ENCODE data around the gene CALU. TPM values are rescaled to one million over a fixed set of nuclear protein-coding genes. Genes with fewer than 3 reads are reported as not detected.

Gene CALU
- total RNA-seq, 1 experiment from 2014 or later: 168 TPM

DNA sequence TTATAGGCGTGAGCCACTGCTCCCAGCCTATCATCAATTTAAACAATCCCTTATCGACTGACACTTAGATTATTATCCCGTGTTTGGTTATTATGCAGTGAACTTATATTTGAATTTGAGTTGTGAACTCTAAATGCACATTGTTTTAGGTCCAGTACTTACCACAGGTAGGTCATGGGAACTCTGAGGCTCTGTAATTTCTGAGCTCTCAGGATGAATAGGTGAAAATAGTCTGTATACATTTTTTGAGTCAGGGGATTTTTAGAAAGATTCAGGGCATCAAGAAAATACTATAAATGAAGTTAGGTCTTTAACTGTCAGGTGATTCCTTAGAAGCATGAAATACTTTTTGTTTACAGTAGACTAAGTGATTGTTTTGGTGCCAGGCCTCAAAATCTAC, 61.4 kb downstream of the CALU start:
- H3K79me1 ChIP-seq (ENCODE audit: insufficient read depth, low read depth, low read length, poor library complexity, severe bottlenecking): no peaks in the 10 kb centered on the region
- no peaks in the 10 kb centered on the region for H3K79me2 ChIP-seq (ENCODE audit: insufficient read depth, low read length)
- no peak overlapping the region for H2BK5ac ChIP-seq (ENCODE audit: insufficient read length, low read length)
- H3K18ac ChIP-seq (ENCODE audit: insufficient read length, low read depth, low read length): no peak overlapping the region
- no peak overlapping the region for H2BK12ac ChIP-seq (ENCODE audit: insufficient read length, low read depth, low read length)
- no peak overlapping the region for H3K23ac ChIP-seq (ENCODE audit: insufficient read length, low read depth, low read length)
- no peak overlapping the region for H2BK20ac ChIP-seq (ENCODE audit: low read depth, low read length, poor library complexity, severe bottlenecking)
- H3T11ph ChIP-seq (ENCODE audit: low read length): no peak overlapping the region
- no peaks in the 10 kb centered on the region for H3K23me2 ChIP-seq (ENCODE audit: insufficient read length, low read depth, low read length, poor library complexity, severe bottlenecking)
- no peak overlapping the region for H4K91ac ChIP-seq (ENCODE audit: insufficient read length, low read depth, low read length)
- H3K4me1 ChIP-seq (ENCODE audit: insufficient read depth, low read length): no peaks in the 10 kb centered on the region; the same call in 1 of the 2 replicates
- Mint-ChIP-seq H3K9me3 (no peaks in the 10 kb centered on the region; a peak in 1 of 5 replicates), H3K27me3 (ENCODE audit: low read depth) (no peaks in the 10 kb centered on the region), H3K27ac (no peak overlapping the region; a peak in 1 of 7 replicates), H3K4me1 (peaks cover 16 to 23% of the 10 kb centered on the region in 2 experiments), H3K4me3 (no peak overlapping the region), H3K36me3 (ENCODE audit: insufficient read depth in 1 of 3, low read depth in 3 of 3) (peaks cover 31 to 55% (median 55%) of the 10 kb centered on the region in 3 experiments)
- no peaks in the 10 kb centered on the region for H3K27me3 ChIP-seq (ENCODE audit: insufficient read depth, low read length)
- H4K8ac ChIP-seq (replicated peaks; ENCODE audit: insufficient read length, low read depth, low read length): no peak overlapping the region
- H3K14ac ChIP-seq (ENCODE audit: insufficient read depth, low read length): no peak overlapping the region
- no peak for DNase-seq
- H4K20me1 ChIP-seq (ENCODE audit: control insufficient read depth, insufficient read depth, insufficient read length): no peaks in the 10 kb centered on the region
- no peak overlapping the region for H3K4me2 ChIP-seq (ENCODE audit: insufficient read depth, insufficient read length, low read length)
- no peaks in the 10 kb centered on the region for H3K9me3 ChIP-seq (ENCODE audit: control insufficient read depth, low read depth, low read length)
- H2BK120ac ChIP-seq (ENCODE audit: low read depth, low read length, poor library complexity, severe bottlenecking): no peak overlapping the region
- H2AFZ ChIP-seq (ENCODE audit: low read length): no peak overlapping the region
- H3K9ac ChIP-seq (ENCODE audit: extremely low read depth, insufficient read length, low read length): no peak overlapping the region
- H3K4ac ChIP-seq (ENCODE audit: low read depth, low read length): no peak overlapping the region
- H2AK5ac ChIP-seq (ENCODE audit: insufficient read length, low read length): no peak overlapping the region
- H4K5ac ChIP-seq (ENCODE audit: insufficient read length, low read depth, low read length): no peak overlapping the region
- WGBS (ENCODE audit: extremely low coverage, insufficient read length, low lambda C conversion rate): no CpG with 5 or more reads among the region's 3 CpGs
- H3K27ac ChIP-seq (ENCODE audit: insufficient read length, low read depth, low read length): no peak overlapping the region
- no peak overlapping the region for H3K56ac ChIP-seq (ENCODE audit: insufficient read length, low read depth, low read length)
- no peak for TF ChIP-seq CTCF (conservative IDR thresholded peaks at IDR 0.05)
- H2BK15ac ChIP-seq (ENCODE audit: low read depth, low read length): no peak overlapping the region

Data from H9 (cell line).